IMR-90 (cell line): ENCODE data around the gene APPBP2. TPM values are rescaled to one million over a fixed set of nuclear protein-coding genes. Genes with fewer than 3 reads are reported as not detected.

Source experiments
- ATAC-seq: fragments of 200-7000 bp; cut with Tn5 transposase; 2 replicates; pipeline ENCODE4 v1.9.1; 2020; ENCODE audit warnings: low read depth, mild to moderate bottlenecking, moderate library complexity
- BruUV-seq: library from RNA; stranded (reverse); fragments of 400-500 nt; replicated peaks from 2 replicates; lab custom pipeline; 2021; lab: Mats Ljungman, UMichigan
- CTCF ChIA-PET: fragments of 300-600 bp; formaldehyde crosslinking; extraction: SDS; loops from one replicate; lab custom pipeline; 2021; ENCODE audit warnings: antibody characterized with exemption; lab: Yijun Ruan, JAX
- POLR2A ChIA-PET: fragments of 300-600 bp; sonication (Branson Sonifier 250); formaldehyde crosslinking; loops from one replicate; lab custom pipeline; 2022; ENCODE audit warnings: antibody characterized with exemption; ENCODE audit not compliant: unreplicated experiment; lab: Charles Lee
- DNase-seq: peaks from one replicate; pipeline ENCODE4 v3.0.0; 2013
- H2AFZ ChIP-seq: replicated peaks from 2 replicates; pipeline ENCODE3; 2013; ENCODE audit warnings: low read length, mild to moderate bottlenecking; ENCODE audit not compliant: poor library complexity
- H2AK5ac ChIP-seq: 2 replicates; pipeline ENCODE4 v1.6.1; 2013; ENCODE audit warnings: low read depth, low read length, inconsistent platforms
- H2AK9ac ChIP-seq: replicated peaks from 2 replicates; pipeline ENCODE3; 2013; ENCODE audit warnings: mild to moderate bottlenecking, low read depth, low read length, moderate library complexity; ENCODE audit not compliant: poor library complexity
- H2BK120ac ChIP-seq: 2 replicates; pipeline ENCODE4 v1.6.1; 2013; ENCODE audit warnings: low read depth, low read length, inconsistent platforms
- H2BK15ac ChIP-seq: 3 replicates; pipeline ENCODE4 v1.6.1; 2013; ENCODE audit warnings: low read depth, low read length, inconsistent platforms
- H2BK20ac ChIP-seq: 2 replicates; pipeline ENCODE4 v1.6.1; 2013; ENCODE audit warnings: low read depth, mild to moderate bottlenecking, inconsistent platforms, low read length, moderate library complexity
- H2BK5ac ChIP-seq: 2 replicates; pipeline ENCODE4 v1.6.1; 2013; ENCODE audit warnings: mild to moderate bottlenecking, low read depth, low read length, inconsistent platforms; ENCODE audit not compliant: poor library complexity, severe bottlenecking
- H3K14ac ChIP-seq: replicated peaks from 2 replicates; pipeline ENCODE4 v1.6.1; 2013; ENCODE audit warnings: low read depth, low read length, inconsistent platforms
- H3K18ac ChIP-seq: 2 replicates; pipeline ENCODE4 v1.6.1; 2013; ENCODE audit warnings: low read depth, low read length, control low read depth
- H3K23ac ChIP-seq: 2 replicates; pipeline ENCODE4 v1.6.1; 2013; ENCODE audit warnings: low read depth, low read length, inconsistent platforms
- H3K27ac ChIP-seq: 2 replicates; pipeline ENCODE4 v1.5.1; 2013; ENCODE audit warnings: mild to moderate bottlenecking, control low read depth, low read length; ENCODE audit not compliant: insufficient read depth
- H3K27me3 ChIP-seq: 2 replicates; pipeline ENCODE4 v1.6.1; 2013; ENCODE audit warnings: low read length; ENCODE audit not compliant: control insufficient read depth, insufficient read depth
- H3K36me3 ChIP-seq: 2 replicates; pipeline ENCODE4 v1.6.1; 2013; ENCODE audit warnings: low read length, mixed read lengths; ENCODE audit not compliant: control insufficient read depth, insufficient read depth
- H3K4ac ChIP-seq: 2 replicates; pipeline ENCODE4 v1.6.1; 2013; ENCODE audit warnings: low read depth, low read length, inconsistent platforms
- H3K4me1 ChIP-seq: 2 replicates; pipeline ENCODE4 v1.6.1; 2013; ENCODE audit warnings: low read length, mixed read lengths; ENCODE audit not compliant: control insufficient read depth, insufficient read depth
- H3K4me2 ChIP-seq: 2 replicates; pipeline ENCODE4 v1.6.1; 2013; ENCODE audit warnings: low read depth, mild to moderate bottlenecking, control low read depth, low read length, moderate library complexity
- H3K4me3 ChIP-seq: 2 replicates; pipeline ENCODE4 v1.5.1; 2013; ENCODE audit warnings: low read depth, mild to moderate bottlenecking, control low read depth, low read length, moderate library complexity; ENCODE audit not compliant: insufficient read depth
- H3K56ac ChIP-seq: 2 replicates; pipeline ENCODE4 v1.6.1; 2013; ENCODE audit warnings: low read length, inconsistent platforms; ENCODE audit not compliant: insufficient read depth; ENCODE audit errors: extremely low read depth
- H3K79me1 ChIP-seq, 2 experiments: 2 replicates each; pipeline ENCODE4 v1.6.1; 2013; ENCODE audit warnings: low read length in 2 of 2, inconsistent platforms in 1 of 2, low read depth in 1 of 2
- H3K9ac ChIP-seq: 2 replicates; pipeline ENCODE4 v1.6.1; 2013; ENCODE audit warnings: low read depth, low read length, control low read depth
- H3K9me1 ChIP-seq: 2 replicates; pipeline ENCODE4 v1.6.1; 2013; ENCODE audit warnings: low read length, inconsistent platforms; ENCODE audit not compliant: insufficient read depth
- H3K9me3 ChIP-seq: 2 replicates; pipeline ENCODE4 v1.6.1; 2013; ENCODE audit warnings: low read length; ENCODE audit not compliant: control insufficient read depth, insufficient read depth
- H4K20me1 ChIP-seq: 2 replicates; pipeline ENCODE4 v1.6.1; 2013; ENCODE audit warnings: low read length, inconsistent platforms; ENCODE audit not compliant: insufficient read depth
- H4K5ac ChIP-seq: 2 replicates; pipeline ENCODE4 v1.6.1; 2013; ENCODE audit warnings: mild to moderate bottlenecking, low read depth, low read length, control low read depth
- H4K8ac ChIP-seq, 2 experiments: 2 replicates each; pipeline ENCODE4 v1.6.1; 2013; ENCODE audit warnings: low read depth in 2 of 2, low read length in 2 of 2, control low read depth in 1 of 2, inconsistent platforms in 1 of 2
- H4K91ac ChIP-seq: 2 replicates; pipeline ENCODE4 v1.6.1; 2013; ENCODE audit warnings: low read depth, low read length, inconsistent platforms; ENCODE audit not compliant: insufficient read depth
- BHLHE40 ChIP-seq: fragments of 150-350 bp; IDR thresholded peaks from 2 replicates; pipeline ENCODE4 v1.6.1; 2016; ENCODE audit warnings: mild to moderate bottlenecking, low read depth, low read length
- CEBPB ChIP-seq: IDR thresholded peaks from 2 replicates; pipeline ENCODE4 v1.6.1; 2012; ENCODE audit warnings: low read depth, low read length, improper control_type of control experiment
- CHD1 ChIP-seq: IDR thresholded peaks from 2 replicates; pipeline ENCODE4 v1.6.1; 2012; ENCODE audit warnings: low read depth, low read length, improper control_type of control experiment
- FOS ChIP-seq: fragments of 150-350 bp; IDR thresholded peaks from 2 replicates; pipeline ENCODE4 v1.6.1; 2016; ENCODE audit warnings: low read depth, low read length
- MAFK ChIP-seq: IDR thresholded peaks from 2 replicates; pipeline ENCODE4 v1.6.1; 2012; ENCODE audit warnings: low read depth, low read length, improper control_type of control experiment
- MAZ ChIP-seq: IDR thresholded peaks from 2 replicates; pipeline ENCODE4 v1.6.1; 2012; ENCODE audit warnings: low read depth, mild to moderate bottlenecking, low read length, improper control_type of control experiment, moderate library complexity, borderline replicate concordance
- MXI1 ChIP-seq: IDR thresholded peaks from 2 replicates; pipeline ENCODE4 v1.6.1; 2012; ENCODE audit warnings: low read depth, mild to moderate bottlenecking, low read length, moderate library complexity, borderline replicate concordance
- NFE2L2 ChIP-seq: fragments of 150-350 bp; IDR thresholded peaks from 2 replicates; pipeline ENCODE4 v1.6.1; 2016; ENCODE audit warnings: low read depth, mild to moderate bottlenecking, low read length
- POLR2A ChIP-seq: IDR thresholded peaks from 2 replicates; pipeline ENCODE4 v1.6.1; 2012; ENCODE audit warnings: mild to moderate bottlenecking, low read depth, low read length
- RAD21 ChIP-seq: IDR thresholded peaks from 2 replicates; pipeline ENCODE4 v1.6.1; 2012; ENCODE audit warnings: low read length, improper control_type of control experiment
- RCOR1 ChIP-seq: IDR thresholded peaks from 2 replicates; pipeline ENCODE4 v1.6.1; 2012; ENCODE audit warnings: mild to moderate bottlenecking, low read length, improper control_type of control experiment; ENCODE audit not compliant: insufficient replicate concordance
- RFX5 ChIP-seq: IDR thresholded peaks from 2 replicates; pipeline ENCODE4 v1.8.0; 2012; ENCODE audit warnings: low read depth, mild to moderate bottlenecking, low read length, moderate library complexity
- SMC3 ChIP-seq: fragments of 150-350 bp; IDR thresholded peaks from 2 replicates; pipeline ENCODE4 v1.6.1; 2016; ENCODE audit warnings: low read depth, mild to moderate bottlenecking, antibody characterized with exemption, low read length, moderate library complexity
- USF2 ChIP-seq: fragments of 150-350 bp; IDR thresholded peaks from 2 replicates; pipeline ENCODE4 v1.6.1; 2017; ENCODE audit warnings: mild to moderate bottlenecking, antibody characterized with exemption, low read length, low read depth
- WGBS, 2 experiments: methylation state at CpG; one replicate each; pipeline versions ENCODE4 v1.1.5 to v1.1.7; 2013; ENCODE audit warnings: missing lambda C conversion rate in 2 of 2; ENCODE audit not compliant: insufficient read length in 1 of 2; ENCODE audit errors: extremely low coverage in 2 of 2; 5-methylcytosine and 5-hydroxymethylcytosine counted together
- dilution Hi-C: fragments of 300-500 bp; cut with HindIII; formaldehyde crosslinking; loops from one replicate; pipeline ENCODE4 v1.14.3; 2018; ENCODE audit warnings: low sequenced_read_pairs; ENCODE audit not compliant: unreplicated experiment
- in situ Hi-C: fragments of 300-500 bp; cut with MboI; formaldehyde crosslinking; loops from 3 replicates; pipeline ENCODE4 v1.14.3; 2019; ENCODE audit warnings: low sequenced_read_pairs, inconsistent platforms, mixed read lengths
- intact Hi-C: fragments of 100-400 bp; cut with micrococcal nuclease; formaldehyde crosslinking; loops from 2 replicates; pipeline ENCODE4 v1.10.0; 2022
- polyA plus RNA-seq, 3 experiments: library from polyadenylated mRNA; depleted of rRNA; stranded (reverse); fragments of >200 nt; gene quantifications; 2 replicates each; pipeline ENCODE4 v1.2.3, GENCODE V29; 2012; ENCODE audit warnings: low replicate concordance in 1 of 3
- total RNA-seq: library from RNA; depleted of rRNA; stranded (reverse); fragments of >200 nt; gene quantifications from 2 replicates; pipeline ENCODE4 v1.2.3, GENCODE V29; 2012

APPBP2 gene
- total and polyA plus RNA-seq, 2 of the 4 experiments (the other 2 are of a cell fraction) = 12.3 to 93.9 TPM

- peaks cover 68% of the 10 kb centered on the region for H4K20me1 ChIP-seq
- peaks cover 9% of the 10 kb centered on the region for H3K36me3 ChIP-seq
- WGBS, 2 experiments = 100% methylated on average over 1 of the region's 4 CpGs; no CpG with 5 or more reads in 1 of the 2 experiments
- no peak overlapping the region for H4K8ac ChIP-seq
- no peak overlapping the region for H3K4me3 ChIP-seq
- H3K27ac ChIP-seq = no peak overlapping the region
- H3K14ac ChIP-seq = no peak overlapping the region
- peaks cover 15% of the 10 kb centered on the region for H3K9me1 ChIP-seq
- H4K91ac ChIP-seq = no peak overlapping the region
- ChIA-PET CTCF (no interaction called here), POLR2A (no interaction called here)
- H3K18ac ChIP-seq = no peak overlapping the region
- BruUV-seq = no TSS peak
- H2BK20ac ChIP-seq = no peak overlapping the region
- no peak overlapping the region for H4K5ac ChIP-seq
- no peaks in the 10 kb centered on the region for H3K27me3 ChIP-seq
- TF ChIP-seq MAFK (no peak), CHD1 (no peak), USF2 (no peak), FOS (no peak), MAZ (no peak), RAD21 (no peak), NFE2L2 (no peak), BHLHE40 (no peak), POLR2A (no peak), MXI1 (no peak), SMC3 (no peak), CEBPB (no peak), RFX5 (no peak), RCOR1 (no peak)
- H3K4me2 ChIP-seq = no peak overlapping the region
- dilution Hi-C loops (no loop called here), intact Hi-C loops (loop anchor here (5.0 kb wide), 1 partner anchor 33 kb away; no protein-coding TSS in a partner anchor), in situ Hi-C loops (no loop called here)
- H3K9me3 ChIP-seq = no peaks in the 10 kb centered on the region
- H2BK5ac ChIP-seq = no peak overlapping the region
- no peak overlapping the region for H2AK5ac ChIP-seq
- peaks cover 29 to 78% of the 10 kb centered on the region in 2 experiments for H3K79me1 ChIP-seq
- no peak overlapping the region for H3K23ac ChIP-seq
- DNase-seq (no peak), ATAC-seq (no peak)
- no peak overlapping the region for H2AK9ac ChIP-seq
- no peak overlapping the region for H2AFZ ChIP-seq
- H3K56ac ChIP-seq = no peak overlapping the region
- H2BK15ac ChIP-seq = no peak overlapping the region
- H3K4me1 ChIP-seq = peaks cover 8% of the 10 kb centered on the region
- H3K4ac ChIP-seq = no peak overlapping the region
- H2BK120ac ChIP-seq = no peak overlapping the region
- no peak overlapping the region for H3K9ac ChIP-seq
These were observed 16.0 kb downstream of the APPBP2 start for GRCh38 chr17:60510031-60510430.
